ENCODE data around the gene THBS3. TPM values are rescaled to one million over a fixed set of nuclear protein-coding genes. Genes with fewer than 3 reads are reported as not detected.

The THBS3 gene
- total and polyA plus RNA-seq, 2 of the 13 experiments (the other 11 are each of a cell fraction or from before 2014, with no cell fraction given): 0.86 to 3.6 TPM

DNA sequence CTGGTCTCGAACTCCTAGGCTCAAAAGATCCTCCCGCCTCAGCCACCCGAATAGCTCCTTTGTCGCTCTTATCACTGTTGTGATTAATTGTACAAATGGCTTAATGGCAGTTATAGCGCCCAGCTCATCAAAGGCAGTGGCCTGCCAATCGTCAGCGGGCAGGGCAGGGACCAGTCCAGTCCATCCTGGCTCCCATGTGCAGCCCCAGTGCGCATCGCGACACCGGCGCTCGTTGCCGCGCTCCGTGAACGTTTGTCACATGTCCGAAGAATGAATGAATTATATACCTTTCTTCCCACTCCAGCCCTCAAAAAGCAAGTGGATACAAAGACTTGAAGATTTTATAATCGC lies 19.2 kb upstream of the THBS3 start (continued):
- TF ChIP-seq, protein P1, sequence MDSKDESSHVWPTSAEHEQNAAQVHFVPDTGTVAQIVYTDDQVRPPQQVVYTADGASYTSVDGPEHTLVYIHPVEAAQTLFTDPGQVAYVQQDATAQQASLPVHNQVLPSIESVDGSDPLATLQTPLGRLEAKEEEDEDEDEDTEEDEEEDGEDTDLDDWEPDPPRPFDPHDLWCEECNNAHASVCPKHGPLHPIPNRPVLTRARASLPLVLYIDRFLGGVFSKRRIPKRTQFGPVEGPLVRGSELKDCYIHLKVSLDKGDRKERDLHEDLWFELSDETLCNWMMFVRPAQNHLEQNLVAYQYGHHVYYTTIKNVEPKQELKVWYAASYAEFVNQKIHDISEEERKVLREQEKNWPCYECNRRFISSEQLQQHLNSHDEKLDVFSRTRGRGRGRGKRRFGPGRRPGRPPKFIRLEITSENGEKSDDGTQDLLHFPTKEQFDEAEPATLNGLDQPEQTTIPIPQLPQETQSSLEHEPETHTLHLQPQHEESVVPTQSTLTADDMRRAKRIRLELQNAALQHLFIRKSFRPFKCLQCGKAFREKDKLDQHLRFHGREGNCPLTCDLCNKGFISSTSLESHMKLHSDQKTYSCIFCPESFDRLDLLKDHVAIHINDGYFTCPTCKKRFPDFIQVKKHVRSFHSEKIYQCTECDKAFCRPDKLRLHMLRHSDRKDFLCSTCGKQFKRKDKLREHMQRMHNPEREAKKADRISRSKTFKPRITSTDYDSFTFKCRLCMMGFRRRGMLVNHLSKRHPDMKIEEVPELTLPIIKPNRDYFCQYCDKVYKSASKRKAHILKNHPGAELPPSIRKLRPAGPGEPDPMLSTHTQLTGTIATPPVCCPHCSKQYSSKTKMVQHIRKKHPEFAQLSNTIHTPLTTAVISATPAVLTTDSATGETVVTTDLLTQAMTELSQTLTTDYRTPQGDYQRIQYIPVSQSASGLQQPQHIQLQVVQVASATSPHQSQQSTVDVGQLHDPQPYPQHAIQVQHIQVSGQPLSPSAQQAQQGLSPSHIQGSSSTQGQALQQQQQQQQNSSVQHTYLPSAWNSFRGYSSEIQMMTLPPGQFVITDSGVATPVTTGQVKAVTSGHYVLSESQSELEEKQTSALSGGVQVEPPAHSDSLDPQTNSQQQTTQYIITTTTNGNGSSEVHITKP (CRISPR knock-in tag; IDR thresholded peaks at IDR 0.05; ENCODE audit: low read depth): no peak
- TF ChIP-seq PHF8 (CRISPR knock-in tag; IDR thresholded peaks at IDR 0.05) (peak; percentile 0; the same call in 1 of the 2 replicates), WIZ (CRISPR knock-in tag; IDR thresholded peaks at IDR 0.05) (no peak), SKI (IDR thresholded peaks at IDR 0.05; ENCODE audit: partially characterized antibody) (no peak), SP4 (CRISPR knock-in tag; IDR thresholded peaks at IDR 0.05) (no peak), RARG (CRISPR knock-in tag; IDR thresholded peaks at IDR 0.05; ENCODE audit: low read depth) (no peak)
- TF ChIP-seq, protein P2, sequence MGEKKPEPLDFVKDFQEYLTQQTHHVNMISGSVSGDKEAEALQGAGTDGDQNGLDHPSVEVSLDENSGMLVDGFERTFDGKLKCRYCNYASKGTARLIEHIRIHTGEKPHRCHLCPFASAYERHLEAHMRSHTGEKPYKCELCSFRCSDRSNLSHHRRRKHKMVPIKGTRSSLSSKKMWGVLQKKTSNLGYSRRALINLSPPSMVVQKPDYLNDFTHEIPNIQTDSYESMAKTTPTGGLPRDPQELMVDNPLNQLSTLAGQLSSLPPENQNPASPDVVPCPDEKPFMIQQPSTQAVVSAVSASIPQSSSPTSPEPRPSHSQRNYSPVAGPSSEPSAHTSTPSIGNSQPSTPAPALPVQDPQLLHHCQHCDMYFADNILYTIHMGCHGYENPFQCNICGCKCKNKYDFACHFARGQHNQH (CRISPR knock-in tag; IDR thresholded peaks at IDR 0.05): no peak
- TF ChIP-seq, protein P3, sequence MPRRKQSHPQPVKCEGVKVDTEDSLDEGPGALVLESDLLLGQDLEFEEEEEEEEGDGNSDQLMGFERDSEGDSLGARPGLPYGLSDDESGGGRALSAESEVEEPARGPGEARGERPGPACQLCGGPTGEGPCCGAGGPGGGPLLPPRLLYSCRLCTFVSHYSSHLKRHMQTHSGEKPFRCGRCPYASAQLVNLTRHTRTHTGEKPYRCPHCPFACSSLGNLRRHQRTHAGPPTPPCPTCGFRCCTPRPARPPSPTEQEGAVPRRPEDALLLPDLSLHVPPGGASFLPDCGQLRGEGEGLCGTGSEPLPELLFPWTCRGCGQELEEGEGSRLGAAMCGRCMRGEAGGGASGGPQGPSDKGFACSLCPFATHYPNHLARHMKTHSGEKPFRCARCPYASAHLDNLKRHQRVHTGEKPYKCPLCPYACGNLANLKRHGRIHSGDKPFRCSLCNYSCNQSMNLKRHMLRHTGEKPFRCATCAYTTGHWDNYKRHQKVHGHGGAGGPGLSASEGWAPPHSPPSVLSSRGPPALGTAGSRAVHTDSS (CRISPR knock-in tag; conservative IDR thresholded peaks at IDR 0.05): no peak
- TF ChIP-seq, protein P4, sequence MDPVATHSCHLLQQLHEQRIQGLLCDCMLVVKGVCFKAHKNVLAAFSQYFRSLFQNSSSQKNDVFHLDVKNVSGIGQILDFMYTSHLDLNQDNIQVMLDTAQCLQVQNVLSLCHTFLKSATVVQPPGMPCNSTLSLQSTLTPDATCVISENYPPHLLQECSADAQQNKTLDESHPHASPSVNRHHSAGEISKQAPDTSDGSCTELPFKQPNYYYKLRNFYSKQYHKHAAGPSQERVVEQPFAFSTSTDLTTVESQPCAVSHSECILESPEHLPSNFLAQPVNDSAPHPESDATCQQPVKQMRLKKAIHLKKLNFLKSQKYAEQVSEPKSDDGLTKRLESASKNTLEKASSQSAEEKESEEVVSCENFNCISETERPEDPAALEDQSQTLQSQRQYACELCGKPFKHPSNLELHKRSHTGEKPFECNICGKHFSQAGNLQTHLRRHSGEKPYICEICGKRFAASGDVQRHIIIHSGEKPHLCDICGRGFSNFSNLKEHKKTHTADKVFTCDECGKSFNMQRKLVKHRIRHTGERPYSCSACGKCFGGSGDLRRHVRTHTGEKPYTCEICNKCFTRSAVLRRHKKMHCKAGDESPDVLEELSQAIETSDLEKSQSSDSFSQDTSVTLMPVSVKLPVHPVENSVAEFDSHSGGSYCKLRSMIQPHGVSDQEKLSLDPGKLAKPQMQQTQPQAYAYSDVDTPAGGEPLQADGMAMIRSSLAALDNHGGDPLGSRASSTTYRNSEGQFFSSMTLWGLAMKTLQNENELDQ (CRISPR knock-in tag; IDR thresholded peaks at IDR 0.05; ENCODE audit: borderline replicate concordance): no peak
- TF ChIP-seq, protein P5, sequence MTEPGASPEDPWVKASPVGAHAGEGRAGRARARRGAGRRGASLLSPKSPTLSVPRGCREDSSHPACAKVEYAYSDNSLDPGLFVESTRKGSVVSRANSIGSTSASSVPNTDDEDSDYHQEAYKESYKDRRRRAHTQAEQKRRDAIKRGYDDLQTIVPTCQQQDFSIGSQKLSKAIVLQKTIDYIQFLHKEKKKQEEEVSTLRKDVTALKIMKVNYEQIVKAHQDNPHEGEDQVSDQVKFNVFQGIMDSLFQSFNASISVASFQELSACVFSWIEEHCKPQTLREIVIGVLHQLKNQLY (CRISPR knock-in tag; IDR thresholded peaks at IDR 0.05): 0 out of 2 replicates have a peak, but pooled peaks have one; percentile 5
- TF ChIP-seq, protein P6, sequence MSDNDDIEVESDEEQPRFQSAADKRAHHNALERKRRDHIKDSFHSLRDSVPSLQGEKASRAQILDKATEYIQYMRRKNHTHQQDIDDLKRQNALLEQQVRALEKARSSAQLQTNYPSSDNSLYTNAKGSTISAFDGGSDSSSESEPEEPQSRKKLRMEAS (IDR thresholded peaks at IDR 0.05): peak; percentile 91
